Adipocyte (in vitro differentiated cells): Measurements from ENCODE around the gene DHCR24.

Experiments used
- DNase-seq: peaks from one replicate; pipeline ENCODE4 v3.0.0-alpha.2; 2015; ENCODE audit warnings: low read depth
- H3K27me3 ChIP-seq: replicated peaks from 2 replicates; pipeline ENCODE4 v1.7.0; 2013; ENCODE audit warnings: mild to moderate bottlenecking, low read length, moderate library complexity; ENCODE audit not compliant: control insufficient read depth, insufficient read depth
- H3K36me3 ChIP-seq: 2 replicates; pipeline ENCODE4 v1.7.0; 2013; ENCODE audit warnings: low read length, mild to moderate bottlenecking, moderate library complexity; ENCODE audit not compliant: control insufficient read depth, insufficient read depth, severe bottlenecking
- H3K4me1 ChIP-seq: 2 replicates; pipeline ENCODE4 v1.7.0; 2013; ENCODE audit warnings: mild to moderate bottlenecking, low read length, moderate library complexity; ENCODE audit not compliant: control insufficient read depth, insufficient read depth
- H3K4me3 ChIP-seq: 2 replicates; pipeline ENCODE4 v1.7.0; 2013; ENCODE audit warnings: mild to moderate bottlenecking, low read length, moderate library complexity
- H3K9ac ChIP-seq: 2 replicates; pipeline ENCODE4 v1.7.0; 2013; ENCODE audit warnings: mild to moderate bottlenecking, low read length, moderate library complexity
- H3K9me3 ChIP-seq: 2 replicates; pipeline ENCODE4 v1.7.0; 2013; ENCODE audit warnings: mild to moderate bottlenecking, low read length, moderate library complexity; ENCODE audit not compliant: control insufficient read depth

Gene DHCR24

GRCh38 chr1:54803761-54804470, 83.1 kb downstream of the DHCR24 start:
- Histone ChIP-seq H3K27me3 (peaks cover 21% of the 10 kb centered on the region), H3K36me3 (no peaks in the 10 kb centered on the region), H3K4me3 (no peak overlapping the region), H3K9ac (no peak overlapping the region), H3K9me3 (no peaks in the 10 kb centered on the region), H3K4me1 (peaks cover 18% of the 10 kb centered on the region)
- DNase-seq = no peak

DNA sequence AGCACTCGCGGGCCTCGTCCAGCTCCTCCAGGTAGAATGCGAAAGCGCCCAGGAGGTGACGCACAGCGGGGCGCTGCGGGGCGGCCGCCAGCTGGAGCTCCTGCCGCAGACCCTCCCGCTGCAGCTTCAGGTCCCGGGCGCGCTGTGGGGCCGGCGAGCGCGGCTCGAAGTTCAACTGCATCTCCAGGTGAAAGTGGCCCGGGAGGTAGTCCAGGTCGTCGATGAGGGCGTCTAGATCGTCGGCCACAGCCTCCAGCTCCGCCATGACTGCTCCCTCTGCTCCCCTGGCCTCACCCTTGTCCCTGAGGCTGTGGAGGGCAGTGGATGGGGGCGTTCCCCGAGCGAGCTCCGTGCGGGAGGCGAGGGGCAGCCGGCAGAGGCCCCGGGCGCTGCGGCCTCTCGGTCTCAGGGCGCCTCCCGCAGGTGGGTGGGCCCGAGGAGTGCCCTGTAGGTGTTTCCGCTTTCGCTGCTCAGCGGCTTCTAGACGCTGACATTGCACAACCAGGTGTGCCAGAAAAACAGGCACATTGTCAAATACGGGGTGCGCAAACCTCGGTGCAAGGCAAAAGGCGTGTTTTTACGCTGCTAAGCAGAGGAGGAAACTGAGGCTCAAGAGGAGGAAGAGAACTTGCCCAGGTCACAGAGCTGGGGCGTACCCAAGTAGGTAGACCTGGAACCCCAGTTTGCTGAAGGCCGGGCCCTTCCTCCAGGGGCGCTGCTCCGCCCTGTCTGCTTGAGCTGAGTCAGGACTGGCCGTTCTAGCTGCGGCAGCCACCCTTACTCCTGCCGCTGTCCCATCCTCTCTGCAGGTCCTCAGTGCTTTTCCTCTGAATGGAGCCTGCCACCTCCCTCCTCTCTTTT, 85.9 kb downstream of the DHCR24 start, which contains the start of gene TTC22:
Gene TTC22, minus strand, starts transcription at position 425 of the 861 bp plus-strand sequence. Its CDS starts 160 bp downstream, at position 265.
- Histone ChIP-seq H3K27me3 (peaks cover 21% of the 10 kb centered on the region), H3K4me1 (peaks cover 18% of the 10 kb centered on the region), H3K36me3 (no peaks in the 10 kb centered on the region), H3K9ac (peak within 1 kb of the TSS; percentile 4), H3K4me3 (peak within 1 kb of the TSS; percentile 19), H3K9me3 (no peaks in the 10 kb centered on the region)
- DNase-seq = peak; percentile 21

DNA sequence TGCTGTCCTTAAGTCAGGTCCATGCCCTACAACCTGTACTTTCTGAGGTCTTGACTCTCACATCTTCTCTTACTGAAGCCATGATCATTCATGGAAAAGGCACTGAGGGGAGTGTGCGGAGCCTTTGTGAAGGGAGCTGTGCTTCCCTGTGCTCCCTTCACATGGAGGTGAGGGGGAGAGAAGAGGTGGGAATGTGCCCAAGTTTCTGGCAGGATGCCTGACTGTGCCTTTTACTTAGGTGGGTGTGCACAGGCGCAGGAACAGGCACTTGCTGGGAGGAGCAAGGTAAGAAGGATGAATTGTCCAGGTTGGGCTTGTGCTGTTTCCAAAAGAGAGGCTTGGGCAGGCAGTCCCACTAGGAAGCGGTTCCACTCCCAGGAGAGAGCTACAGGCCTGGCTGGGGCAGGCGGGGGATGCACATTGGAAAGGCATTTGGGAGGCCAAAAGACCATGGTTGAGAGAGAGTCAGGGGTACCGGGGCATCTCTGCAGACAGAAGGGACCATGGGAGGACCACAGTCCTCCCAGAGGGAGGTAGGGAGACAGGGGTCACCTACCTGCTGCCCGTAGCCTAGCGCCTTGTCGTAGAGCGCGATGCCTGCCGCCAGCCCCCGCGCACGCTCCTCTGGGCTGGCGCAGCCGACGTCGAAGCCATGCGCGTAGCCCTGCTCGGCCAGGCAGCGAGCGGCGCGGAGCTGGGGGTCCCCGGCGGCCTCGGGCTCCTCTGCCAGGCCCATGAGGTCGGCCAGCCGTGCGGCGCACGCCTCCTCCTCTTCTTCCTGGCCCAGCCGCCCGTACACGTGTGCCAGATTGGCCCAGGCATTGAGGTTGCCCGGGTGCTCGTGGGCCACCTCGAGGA, 86.7 kb downstream of the DHCR24 start:
- Histone ChIP-seq H3K36me3 (no peaks in the 10 kb centered on the region), H3K27me3 (peaks cover 21% of the 10 kb centered on the region), H3K9ac (no peak overlapping the region), H3K4me3 (no peak overlapping the region), H3K4me1 (peaks cover 19% of the 10 kb centered on the region), H3K9me3 (no peaks in the 10 kb centered on the region)
- DNase-seq = no peak
